Measurements from ENCODE around the gene MTG1. TPM values are rescaled to one million over a fixed set of nuclear protein-coding genes. Genes with fewer than 3 reads are reported as not detected.
"Not testable (repeated sequence)": the region's sequence is repeated elsewhere in the genome, so short reads cannot be mapped to it uniquely, and the experiment has no call there.

The MTG1 gene
- total and polyA plus RNA-seq, 2 donors (not counting 1 experiment from before 2014, with no cell fraction given) = 90.0 to 117 TPM

DNA sequence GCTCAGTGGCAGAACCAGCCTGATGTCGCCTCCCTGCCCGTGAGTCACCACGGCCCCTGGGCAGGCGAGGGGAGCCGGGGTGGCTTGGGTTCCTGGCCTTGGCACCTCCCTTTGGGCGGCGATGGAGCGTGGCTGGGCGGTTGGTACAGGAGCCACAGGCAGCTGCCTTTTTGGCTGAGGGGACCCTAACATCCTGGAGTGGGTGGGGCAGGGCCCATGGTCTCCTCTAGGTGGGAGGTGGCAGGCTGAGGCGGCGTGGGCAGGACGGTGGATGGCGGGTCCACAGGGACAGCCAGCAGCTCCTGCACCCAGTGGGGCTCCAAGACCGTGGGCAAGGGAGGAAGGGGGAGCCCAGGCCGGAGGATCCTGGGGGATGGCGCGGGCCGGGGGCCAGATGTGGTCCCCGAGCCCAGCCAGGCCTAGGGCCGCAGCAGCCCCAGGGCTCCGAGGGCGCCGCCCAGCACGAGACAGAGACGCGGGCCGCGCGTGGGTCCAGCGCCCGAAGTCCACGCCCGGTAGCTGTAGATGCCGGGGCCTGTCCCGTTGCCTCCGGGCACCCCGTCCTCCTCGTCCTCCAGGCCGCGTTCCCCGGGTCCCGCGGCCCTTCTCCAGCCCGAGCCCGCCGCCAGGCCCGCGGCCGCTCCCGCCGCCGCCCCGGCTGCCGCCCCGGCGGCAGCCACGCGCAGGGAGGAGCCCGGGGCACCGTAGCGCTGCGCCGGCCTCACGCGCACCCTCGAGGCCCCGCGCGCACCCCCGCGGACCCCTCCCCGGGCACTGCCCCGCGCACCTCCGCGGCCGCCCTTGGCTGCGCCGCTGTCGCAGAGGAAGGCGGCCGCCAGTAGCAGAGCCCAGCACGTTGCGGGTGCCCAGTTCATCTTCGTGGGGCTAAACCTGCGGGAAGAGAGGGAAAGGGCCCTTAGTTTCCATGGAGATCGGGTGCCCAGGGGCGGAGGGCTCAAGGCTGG, 29.1 kb downstream of the MTG1 start:
- intact Hi-C loops (cut with micrococcal nuclease) = no loop called here
- H3K27ac Mint-ChIP-seq = no peak overlapping the region
- H3K9me3 Mint-ChIP-seq (ENCODE audit: insufficient read depth) = no peaks in the 10 kb centered on the region
- peak overlapping the region; percentile 66 for H3K4me3 Mint-ChIP-seq
- TF ChIP-seq, protein P1, sequence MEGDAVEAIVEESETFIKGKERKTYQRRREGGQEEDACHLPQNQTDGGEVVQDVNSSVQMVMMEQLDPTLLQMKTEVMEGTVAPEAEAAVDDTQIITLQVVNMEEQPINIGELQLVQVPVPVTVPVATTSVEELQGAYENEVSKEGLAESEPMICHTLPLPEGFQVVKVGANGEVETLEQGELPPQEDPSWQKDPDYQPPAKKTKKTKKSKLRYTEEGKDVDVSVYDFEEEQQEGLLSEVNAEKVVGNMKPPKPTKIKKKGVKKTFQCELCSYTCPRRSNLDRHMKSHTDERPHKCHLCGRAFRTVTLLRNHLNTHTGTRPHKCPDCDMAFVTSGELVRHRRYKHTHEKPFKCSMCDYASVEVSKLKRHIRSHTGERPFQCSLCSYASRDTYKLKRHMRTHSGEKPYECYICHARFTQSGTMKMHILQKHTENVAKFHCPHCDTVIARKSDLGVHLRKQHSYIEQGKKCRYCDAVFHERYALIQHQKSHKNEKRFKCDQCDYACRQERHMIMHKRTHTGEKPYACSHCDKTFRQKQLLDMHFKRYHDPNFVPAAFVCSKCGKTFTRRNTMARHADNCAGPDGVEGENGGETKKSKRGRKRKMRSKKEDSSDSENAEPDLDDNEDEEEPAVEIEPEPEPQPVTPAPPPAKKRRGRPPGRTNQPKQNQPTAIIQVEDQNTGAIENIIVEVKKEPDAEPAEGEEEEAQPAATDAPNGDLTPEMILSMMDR (IDR thresholded peaks at IDR 0.05) = no peak
- no peak for TF ChIP-seq EZH2 (IDR thresholded peaks at IDR 0.05; ENCODE audit: borderline replicate concordance, insufficient read depth, low read depth, low read length, poor library complexity, severe bottlenecking)
- H3K27me3 ChIP-seq (replicated peaks in 1 of 4; ENCODE audit: control extremely low read depth in 1 of 4, control insufficient read depth in 3 of 4, insufficient read depth in 4 of 4, low read length in 3 of 4) = peaks cover 0 to 4% (median 2%) of the 10 kb centered on the region in 4 experiments
- no peak overlapping the region for H3K9ac ChIP-seq (ENCODE audit: low read length)
- H3K27ac ChIP-seq (ENCODE audit: low read length in 2 of 2) = no peak overlapping the region
- peak overlapping the region; percentile 60 for H3K4me2 ChIP-seq (replicated peaks; ENCODE audit: low read depth, low read length, poor library complexity, severe bottlenecking)
- H2AFZ ChIP-seq (ENCODE audit: insufficient read depth, low read depth, low read length, poor library complexity, severe bottlenecking) = no peak overlapping the region
- H3K79me2 ChIP-seq (ENCODE audit: control insufficient read depth, insufficient read depth, low read length) = peaks cover 20% of the 10 kb centered on the region
- no peaks in the 10 kb centered on the region for H3K9me3 ChIP-seq (ENCODE audit: control extremely low read depth in 1 of 3, control insufficient read depth in 2 of 3, insufficient read depth in 1 of 3, low read length in 2 of 3)
- DNase-seq = peak; percentile 34
- H3K4me1 Mint-ChIP-seq = peaks cover 6% of the 10 kb centered on the region
- peaks cover 37% of the 10 kb centered on the region for H4K20me1 ChIP-seq (ENCODE audit: control insufficient read depth, insufficient read depth, low read length, poor library complexity, severe bottlenecking)
- peak overlapping the region in 1 of 5 experiments; percentile 19 for H3K4me3 ChIP-seq (ENCODE audit: control extremely low read depth in 1 of 5, extremely low read depth in 1 of 5, insufficient read depth in 1 of 5, low read depth in 2 of 5, low read length in 4 of 5)
- ChIA-PET POLR2A (no interaction called here), CTCF (no interaction called here)
- H3K4me1 ChIP-seq (ENCODE audit: control insufficient read depth in 2 of 2, insufficient read depth in 2 of 2, low read length in 2 of 2) = peaks cover 2 to 5% of the 10 kb centered on the region in 2 donors
- ATAC-seq (ENCODE audit: low read depth) = peak; percentile 46
- 19% methylated on average over 88 of the region's 88 CpGs for WGBS (ENCODE audit: insufficient coverage)
- peaks cover 0 to 9% of the 10 kb centered on the region in 2 experiments for H3K36me3 ChIP-seq (replicated peaks in 1 of 2; ENCODE audit: control extremely low read depth in 1 of 2, control insufficient read depth in 1 of 2, extremely low read depth in 1 of 2, insufficient read depth in 2 of 2, low read length in 1 of 2)
- no peaks in the 10 kb centered on the region for H3K27me3 Mint-ChIP-seq

DNA sequence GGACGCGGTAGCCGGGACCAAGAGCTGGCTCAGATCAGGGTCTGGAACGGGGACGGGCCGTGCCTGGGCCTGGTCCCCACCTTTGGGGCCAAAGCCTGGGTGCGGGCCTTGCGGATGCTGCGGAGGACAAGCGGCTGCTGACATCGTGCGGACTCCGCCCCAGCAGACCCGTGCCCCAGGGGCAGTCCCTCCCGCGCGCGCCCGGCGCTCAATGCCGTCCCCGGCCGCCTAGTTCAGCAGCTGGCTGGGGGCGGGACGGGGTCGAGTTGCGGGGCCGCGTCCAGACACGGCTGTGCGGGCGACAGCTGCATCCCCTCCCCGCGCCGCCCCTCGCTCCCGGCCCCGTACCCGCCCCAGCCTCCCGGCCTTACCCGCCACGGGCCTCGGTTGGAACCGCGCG, 30.1 kb downstream of the MTG1 start:
- WGBS (ENCODE audit: insufficient coverage) = no CpG with 5 or more reads among the region's 46 CpGs
- ATAC-seq (ENCODE audit: low read depth); H3K4me1 Mint-ChIP-seq; H3K4me1 ChIP-seq (ENCODE audit: control insufficient read depth in 2 of 2, insufficient read depth in 2 of 2, low read length in 2 of 2); H3K4me2 ChIP-seq (replicated peaks; ENCODE audit: low read depth, low read length, poor library complexity, severe bottlenecking); H3K27ac Mint-ChIP-seq; H3K36me3 ChIP-seq (replicated peaks in 1 of 2; ENCODE audit: control extremely low read depth in 1 of 2, control insufficient read depth in 1 of 2, extremely low read depth in 1 of 2, insufficient read depth in 2 of 2, low read length in 1 of 2); H3K27me3 ChIP-seq (replicated peaks in 1 of 4; ENCODE audit: control extremely low read depth in 1 of 4, control insufficient read depth in 3 of 4, insufficient read depth in 4 of 4, low read length in 3 of 4); H3K27ac ChIP-seq (ENCODE audit: low read length in 2 of 2); H3K4me3 Mint-ChIP-seq; H3K9me3 ChIP-seq (ENCODE audit: control extremely low read depth in 1 of 3, control insufficient read depth in 2 of 3, insufficient read depth in 1 of 3, low read length in 2 of 3); POLR2A ChIA-PET; intact Hi-C loops (cut with micrococcal nuclease); H3K9me3 Mint-ChIP-seq (ENCODE audit: insufficient read depth); H3K27me3 Mint-ChIP-seq; H3K4me3 ChIP-seq (ENCODE audit: control extremely low read depth in 1 of 5, extremely low read depth in 1 of 5, insufficient read depth in 1 of 5, low read depth in 2 of 5, low read length in 4 of 5); H3K9ac ChIP-seq (ENCODE audit: low read length); H2AFZ ChIP-seq (ENCODE audit: insufficient read depth, low read depth, low read length, poor library complexity, severe bottlenecking); CTCF ChIA-PET: not testable (repeated sequence)
- DNase-seq = peak; percentile 16
- Histone ChIP-seq H4K20me1 (ENCODE audit: control insufficient read depth, insufficient read depth, low read length, poor library complexity, severe bottlenecking) (peaks cover 28% of the 10 kb centered on the region), H3K79me2 (ENCODE audit: control insufficient read depth, insufficient read depth, low read length) (peaks cover 13% of the 10 kb centered on the region)

DNA sequence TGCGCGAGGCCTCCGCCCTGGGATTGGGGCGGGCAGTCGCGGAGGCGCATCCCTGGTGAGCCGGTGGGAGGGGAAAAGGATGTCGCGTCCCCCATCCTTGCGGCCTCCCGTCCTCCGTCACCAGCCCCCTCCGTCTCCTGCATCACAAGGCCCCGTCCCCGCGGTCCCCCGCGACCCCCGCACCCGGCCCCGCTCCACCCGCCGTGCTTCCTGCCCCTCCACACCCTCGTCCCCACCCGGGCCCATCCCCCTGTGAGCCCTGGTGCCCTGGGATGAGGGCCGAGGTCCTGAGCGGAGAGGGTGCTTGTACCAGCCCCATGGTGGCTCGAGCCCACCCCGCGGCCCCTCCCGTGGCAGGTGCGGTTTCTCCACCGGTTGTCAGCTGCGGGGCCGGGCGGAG, 30.6 kb downstream of the MTG1 start, which contains the start of gene SPRN:
Gene SPRN (minus strand): TSS at position 25 of the 400 bp plus-strand sequence. CDS start 944 bp downstream, outside the sequence.
- POLR2A ChIA-PET; H3K9ac ChIP-seq (ENCODE audit: low read length); H3K27me3 Mint-ChIP-seq; H3K27me3 ChIP-seq (replicated peaks in 1 of 4; ENCODE audit: control extremely low read depth in 1 of 4, control insufficient read depth in 3 of 4, insufficient read depth in 4 of 4, low read length in 3 of 4); H3K27ac Mint-ChIP-seq; ATAC-seq (ENCODE audit: low read depth); CTCF ChIA-PET; H3K9me3 Mint-ChIP-seq (ENCODE audit: insufficient read depth); H3K27ac ChIP-seq (ENCODE audit: low read length in 2 of 2); H2AFZ ChIP-seq (ENCODE audit: insufficient read depth, low read depth, low read length, poor library complexity, severe bottlenecking); H3K4me1 ChIP-seq (ENCODE audit: control insufficient read depth in 2 of 2, insufficient read depth in 2 of 2, low read length in 2 of 2); DNase-seq; H3K79me2 ChIP-seq (ENCODE audit: control insufficient read depth, insufficient read depth, low read length); intact Hi-C loops (cut with micrococcal nuclease); H3K36me3 ChIP-seq (replicated peaks in 1 of 2; ENCODE audit: control extremely low read depth in 1 of 2, control insufficient read depth in 1 of 2, extremely low read depth in 1 of 2, insufficient read depth in 2 of 2, low read length in 1 of 2); H3K4me1 Mint-ChIP-seq; H3K9me3 ChIP-seq (ENCODE audit: control extremely low read depth in 1 of 3, control insufficient read depth in 2 of 3, insufficient read depth in 1 of 3, low read length in 2 of 3): not testable (repeated sequence)
- no CpG with 5 or more reads among the region's 37 CpGs for WGBS (ENCODE audit: insufficient coverage)
- peak within 1 kb of the TSS in 1 of 5 experiments; percentile 19 for H3K4me3 ChIP-seq (ENCODE audit: control extremely low read depth in 1 of 5, extremely low read depth in 1 of 5, insufficient read depth in 1 of 5, low read depth in 2 of 5, low read length in 4 of 5)
- peak within 1 kb of the TSS; percentile 66 for H3K4me3 Mint-ChIP-seq
- peaks cover 28% of the 10 kb centered on the region for H4K20me1 ChIP-seq (ENCODE audit: control insufficient read depth, insufficient read depth, low read length, poor library complexity, severe bottlenecking)
- H3K4me2 ChIP-seq (replicated peaks; ENCODE audit: low read depth, low read length, poor library complexity, severe bottlenecking) = peak within 1 kb of the TSS; percentile 60

Data from B cell (primary cell).